HEK293 (cell line): ENCODE data around the gene F5.

ENCODE experiments used
- CTCF ChIA-PET: fragments of 350-600 bp; formaldehyde crosslinking; extraction: SDS; loops from one replicate; lab custom pipeline; 2021; ENCODE audit warnings: antibody characterized with exemption; lab: Yijun Ruan, JAX
- POLR2A ChIA-PET: fragments of 300-600 bp; formaldehyde crosslinking; extraction: SDS; loops from one replicate; lab custom pipeline; 2020; ENCODE audit warnings: antibody characterized with exemption, inconsistent platforms; lab: Yijun Ruan, JAX
- H3K27ac ChIP-seq: fragments of 200-500 bp; sonication (Bioruptor generic); 2 replicates; pipeline ENCODE4 v1.5.1; 2014; ENCODE audit warnings: low read depth, low read length, control low read depth, inconsistent platforms; ENCODE audit errors: extremely low read depth
- H3K36me3 ChIP-seq, 2 experiments: fragments of 200-500 bp in 1 of 2; sonication (Bioruptor generic) in 1 of 2; 1 replicate in 1 of 2; 2 replicates in 1 of 2; pipeline ENCODE4 v1.5.1; 2014 to 2017; ENCODE audit warnings: inconsistent platforms in 2 of 2, low read length in 2 of 2; ENCODE audit not compliant: control insufficient read depth in 2 of 2, insufficient read depth in 1 of 2
- H3K4me1 ChIP-seq: fragments of 200-500 bp; sonication (Bioruptor generic); 2 replicates; pipeline ENCODE4 v1.5.1; 2014; ENCODE audit warnings: mild to moderate bottlenecking, low read length, inconsistent platforms; ENCODE audit not compliant: control insufficient read depth, insufficient read depth
- H3K4me3 ChIP-seq: 2 replicates; pipeline ENCODE4 v1.5.1; 2011; ENCODE audit warnings: low read depth, mild to moderate bottlenecking, control low read depth, low read length, moderate library complexity
- H3K9me3 ChIP-seq: fragments of 200-500 bp; sonication (Bioruptor generic); 2 replicates; pipeline ENCODE4 v1.5.1; 2014; ENCODE audit warnings: low read depth, low read length, inconsistent platforms; ENCODE audit not compliant: control insufficient read depth, insufficient read depth
- BCL11A ChIP-seq: fragments of 450-650 bp; formaldehyde crosslinking; IDR thresholded peaks from 2 replicates; pipeline ENCODE4 v1.5.1; 2016; ENCODE audit warnings: low read depth, missing biosample characterization, missing genetic modification characterization
- EGR2 ChIP-seq: fragments of 450-650 bp; formaldehyde crosslinking; IDR thresholded peaks from 2 replicates; pipeline ENCODE4 v1.5.1; 2016; ENCODE audit warnings: low read depth, missing biosample characterization, missing genetic modification characterization
- GLIS2 ChIP-seq: fragments of 450-650 bp; formaldehyde crosslinking; IDR thresholded peaks from 2 replicates; pipeline ENCODE4 v1.5.1; 2016; ENCODE audit warnings: missing biosample characterization, missing genetic modification characterization
- OVOL3 ChIP-seq: fragments of 450-650 bp; formaldehyde crosslinking; IDR thresholded peaks from 2 replicates; pipeline ENCODE4 v1.5.1; 2016; ENCODE audit warnings: missing biosample characterization, missing genetic modification characterization
- PRDM1 ChIP-seq: fragments of 450-650 bp; formaldehyde crosslinking; IDR thresholded peaks from 2 replicates; pipeline ENCODE4; 2016; ENCODE audit warnings: missing biosample characterization, missing genetic modification characterization
- ZFP69B ChIP-seq: fragments of 450-650 bp; formaldehyde crosslinking; IDR thresholded peaks from 2 replicates; pipeline ENCODE4 v1.5.1; 2016; ENCODE audit warnings: missing biosample characterization, missing genetic modification characterization
- ZNF211 ChIP-seq: fragments of 450-650 bp; formaldehyde crosslinking; IDR thresholded peaks from 2 replicates; pipeline ENCODE4 v1.5.1; 2016; ENCODE audit warnings: low read depth, missing biosample characterization, missing genetic modification characterization
- ZNF221 ChIP-seq: fragments of 450-650 bp; formaldehyde crosslinking; IDR thresholded peaks from 2 replicates; pipeline ENCODE4 v1.5.1; 2017; ENCODE audit warnings: missing biosample characterization, missing genetic modification characterization, borderline replicate concordance
- ZNF423 ChIP-seq: fragments of 450-650 bp; formaldehyde crosslinking; IDR thresholded peaks from 2 replicates; pipeline ENCODE4 v1.5.1; 2016; ENCODE audit warnings: missing biosample characterization, missing genetic modification characterization
- ZNF426 ChIP-seq: fragments of 450-650 bp; formaldehyde crosslinking; IDR thresholded peaks from 2 replicates; pipeline ENCODE4 v1.5.1; 2017; ENCODE audit warnings: missing biosample characterization, missing genetic modification characterization, mild to moderate bottlenecking, inconsistent platforms, moderate library complexity
- ZNF558 ChIP-seq: fragments of 450-650 bp; formaldehyde crosslinking; IDR thresholded peaks from 2 replicates; pipeline ENCODE4 v1.5.1; 2016; ENCODE audit warnings: missing biosample characterization, missing genetic modification characterization
- ZNF843 ChIP-seq: fragments of 450-650 bp; formaldehyde crosslinking; IDR thresholded peaks from 2 replicates; pipeline ENCODE4 v1.5.1; 2016; ENCODE audit warnings: missing biosample characterization, missing genetic modification characterization
- ZSCAN30 ChIP-seq: fragments of 450-650 bp; IDR thresholded peaks from 2 replicates; pipeline ENCODE4 v1.5.1; 2018; ENCODE audit warnings: missing biosample characterization, mild to moderate bottlenecking, missing genetic modification characterization, moderate library complexity
- TF ChIP-seq, protein P1 (sequence below): fragments of 450-650 bp; formaldehyde crosslinking; IDR thresholded peaks from 2 replicates; pipeline ENCODE4 v1.5.1; 2016; ENCODE audit warnings: missing biosample characterization, missing genetic modification characterization
- TF ChIP-seq, protein P2 (sequence below): fragments of 450-650 bp; formaldehyde crosslinking; IDR thresholded peaks from 2 replicates; pipeline ENCODE4 v1.5.1; 2016; ENCODE audit warnings: missing biosample characterization, missing genetic modification characterization
- TF ChIP-seq, protein P3 (sequence below): fragments of 450-650 bp; formaldehyde crosslinking; IDR thresholded peaks from 2 replicates; pipeline ENCODE4 v1.5.1; 2016; ENCODE audit warnings: missing biosample characterization, missing genetic modification characterization, borderline replicate concordance

F5 gene

DNA sequence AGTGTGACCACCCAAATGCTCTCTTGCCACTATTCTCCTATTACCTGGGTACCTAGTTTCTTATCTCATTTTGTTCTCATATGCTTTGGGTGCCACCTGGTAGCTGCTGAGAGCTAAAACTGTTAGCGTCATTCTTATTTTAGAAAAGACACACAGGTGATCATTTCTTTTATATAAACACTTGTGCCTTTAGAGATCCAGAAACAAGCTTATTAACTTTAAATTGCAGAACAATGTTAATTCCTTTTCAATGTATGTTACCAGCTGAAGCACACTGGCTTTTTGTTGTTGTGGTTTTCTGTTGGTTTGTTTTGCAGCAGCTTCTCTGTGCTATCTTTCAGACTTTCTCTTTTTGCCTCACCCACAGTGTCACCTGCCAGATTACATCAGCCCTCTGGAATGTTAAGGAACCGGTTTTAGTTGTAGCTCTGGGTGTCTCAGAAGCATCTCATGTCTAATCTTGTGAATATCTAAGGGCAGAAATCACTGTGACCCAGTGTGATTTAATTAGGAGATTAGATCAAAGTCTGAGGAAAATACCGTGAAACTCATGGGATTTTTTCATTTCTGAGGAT lies 57.1 kb downstream of the F5 start:
- TF ChIP-seq, protein P1, sequence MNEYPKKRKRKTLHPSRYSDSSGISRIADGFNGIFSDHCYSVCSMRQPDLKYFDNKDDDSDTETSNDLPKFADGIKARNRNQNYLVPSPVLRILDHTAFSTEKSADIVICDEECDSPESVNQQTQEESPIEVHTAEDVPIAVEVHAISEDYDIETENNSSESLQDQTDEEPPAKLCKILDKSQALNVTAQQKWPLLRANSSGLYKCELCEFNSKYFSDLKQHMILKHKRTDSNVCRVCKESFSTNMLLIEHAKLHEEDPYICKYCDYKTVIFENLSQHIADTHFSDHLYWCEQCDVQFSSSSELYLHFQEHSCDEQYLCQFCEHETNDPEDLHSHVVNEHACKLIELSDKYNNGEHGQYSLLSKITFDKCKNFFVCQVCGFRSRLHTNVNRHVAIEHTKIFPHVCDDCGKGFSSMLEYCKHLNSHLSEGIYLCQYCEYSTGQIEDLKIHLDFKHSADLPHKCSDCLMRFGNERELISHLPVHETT (tag by site-specific recombination) = no peak
- TF ChIP-seq ZNF423 (no peak), ZSCAN30 (tag by site-specific recombination) (no peak), OVOL3 (tag by site-specific recombination) (no peak), PRDM1 (tag by site-specific recombination) (peak; percentile 28; the same call in 1 of the 2 replicates), ZFP69B (tag by site-specific recombination) (no peak), BCL11A (tag by site-specific recombination) (no peak), ZNF426 (tag by site-specific recombination) (no peak), GLIS2 (tag by site-specific recombination) (no peak)
- TF ChIP-seq, protein P2, sequence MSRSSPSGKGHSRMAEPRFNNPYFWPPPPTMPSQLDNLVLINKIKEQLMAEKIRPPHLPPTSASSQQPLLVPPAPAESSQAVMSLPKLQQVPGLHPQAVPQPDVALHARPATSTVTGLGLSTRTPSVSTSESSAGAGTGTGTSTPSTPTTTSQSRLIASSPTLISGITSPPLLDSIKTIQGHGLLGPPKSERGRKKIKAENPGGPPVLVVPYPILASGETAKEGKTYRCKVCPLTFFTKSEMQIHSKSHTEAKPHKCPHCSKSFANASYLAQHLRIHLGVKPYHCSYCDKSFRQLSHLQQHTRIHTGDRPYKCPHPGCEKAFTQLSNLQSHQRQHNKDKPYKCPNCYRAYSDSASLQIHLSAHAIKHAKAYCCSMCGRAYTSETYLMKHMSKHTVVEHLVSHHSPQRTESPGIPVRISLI (tag by site-specific recombination) = 0 out of 2 replicates have a peak, but pooled peaks have one; percentile 16
- ChIA-PET CTCF (interaction anchor here (0.5 to 1.2 kb wide), 5 partner anchors 11 to 1075 kb away, joined by 3 to 4 read pairs (median 3); partner anchors contain the start of gene F5), POLR2A (interaction anchor here (0.8 to 2.1 kb wide), 2 partner anchors 20 to 43 kb away, joined by 3 to 11 read pairs; partner anchors contain the start of gene SLC19A2)
- no peaks in the 10 kb centered on the region for H3K9me3 ChIP-seq
- H3K4me3 ChIP-seq = no peak overlapping the region
- H3K27ac ChIP-seq = no peak overlapping the region
- no peaks in the 10 kb centered on the region for H3K36me3 ChIP-seq
- no peaks in the 10 kb centered on the region for H3K4me1 ChIP-seq

DNA sequence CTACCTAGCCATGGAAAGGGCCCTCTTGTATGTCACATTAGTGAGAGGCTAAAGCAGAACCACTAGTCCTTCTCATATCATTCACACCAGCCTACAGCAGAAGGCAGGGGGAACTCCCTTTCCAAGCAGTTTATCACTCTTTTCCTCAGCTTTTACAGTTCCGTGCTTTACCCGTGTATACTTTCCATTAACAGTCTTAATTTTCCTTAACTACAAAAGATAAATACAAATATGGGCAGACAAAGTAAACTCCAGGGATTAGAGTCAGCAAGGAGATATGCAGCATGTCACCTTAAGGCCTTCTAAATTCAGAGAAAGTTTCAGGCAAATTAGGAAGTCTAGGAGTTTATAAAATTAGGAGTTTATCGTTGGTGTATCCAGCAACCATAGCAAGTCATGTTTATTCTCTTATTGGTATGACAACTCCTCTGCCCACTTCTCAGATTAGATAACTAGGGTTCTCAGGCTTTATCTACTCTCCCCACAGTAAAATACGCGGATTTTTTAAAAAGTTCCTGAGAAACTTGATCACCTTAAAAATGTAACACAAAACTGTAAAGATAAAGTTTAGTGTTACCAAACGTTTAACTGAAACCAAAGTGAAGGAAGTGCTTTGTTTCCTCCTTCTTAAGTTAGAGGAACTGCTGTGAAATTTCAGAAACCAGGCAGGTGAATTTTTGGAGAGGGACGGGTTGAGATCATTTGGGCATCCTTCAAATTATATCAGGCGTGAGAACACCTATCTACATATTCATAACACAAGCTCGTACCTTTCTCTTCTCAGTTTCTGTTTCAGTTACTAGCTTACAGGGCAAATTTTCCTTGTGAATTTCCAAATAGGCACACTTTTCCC lies 57.8 kb downstream of the F5 start:
- POLR2A ChIA-PET = interaction anchor here (0.8 to 2.1 kb wide), 2 partner anchors 19 to 43 kb away, joined by 3 to 11 read pairs; partner anchors contain the start of gene SLC19A2
- Histone ChIP-seq H3K27ac (no peak overlapping the region), H3K36me3 (no peaks in the 10 kb centered on the region)

More for the DNA sequence above, 57.8 kb downstream of the F5 start:
- no peak overlapping the region for H3K4me3 ChIP-seq
- no peaks in the 10 kb centered on the region for H3K9me3 ChIP-seq
- TF ChIP-seq ZNF843 (tag by site-specific recombination) (no peak), ZNF211 (tag by site-specific recombination) (no peak), ZNF221 (tag by site-specific recombination) (no peak), ZNF558 (tag by site-specific recombination) (no peak), EGR2 (tag by site-specific recombination) (0 out of 2 replicates have a peak, but pooled peaks have one; percentile 1)
- TF ChIP-seq, protein P3, sequence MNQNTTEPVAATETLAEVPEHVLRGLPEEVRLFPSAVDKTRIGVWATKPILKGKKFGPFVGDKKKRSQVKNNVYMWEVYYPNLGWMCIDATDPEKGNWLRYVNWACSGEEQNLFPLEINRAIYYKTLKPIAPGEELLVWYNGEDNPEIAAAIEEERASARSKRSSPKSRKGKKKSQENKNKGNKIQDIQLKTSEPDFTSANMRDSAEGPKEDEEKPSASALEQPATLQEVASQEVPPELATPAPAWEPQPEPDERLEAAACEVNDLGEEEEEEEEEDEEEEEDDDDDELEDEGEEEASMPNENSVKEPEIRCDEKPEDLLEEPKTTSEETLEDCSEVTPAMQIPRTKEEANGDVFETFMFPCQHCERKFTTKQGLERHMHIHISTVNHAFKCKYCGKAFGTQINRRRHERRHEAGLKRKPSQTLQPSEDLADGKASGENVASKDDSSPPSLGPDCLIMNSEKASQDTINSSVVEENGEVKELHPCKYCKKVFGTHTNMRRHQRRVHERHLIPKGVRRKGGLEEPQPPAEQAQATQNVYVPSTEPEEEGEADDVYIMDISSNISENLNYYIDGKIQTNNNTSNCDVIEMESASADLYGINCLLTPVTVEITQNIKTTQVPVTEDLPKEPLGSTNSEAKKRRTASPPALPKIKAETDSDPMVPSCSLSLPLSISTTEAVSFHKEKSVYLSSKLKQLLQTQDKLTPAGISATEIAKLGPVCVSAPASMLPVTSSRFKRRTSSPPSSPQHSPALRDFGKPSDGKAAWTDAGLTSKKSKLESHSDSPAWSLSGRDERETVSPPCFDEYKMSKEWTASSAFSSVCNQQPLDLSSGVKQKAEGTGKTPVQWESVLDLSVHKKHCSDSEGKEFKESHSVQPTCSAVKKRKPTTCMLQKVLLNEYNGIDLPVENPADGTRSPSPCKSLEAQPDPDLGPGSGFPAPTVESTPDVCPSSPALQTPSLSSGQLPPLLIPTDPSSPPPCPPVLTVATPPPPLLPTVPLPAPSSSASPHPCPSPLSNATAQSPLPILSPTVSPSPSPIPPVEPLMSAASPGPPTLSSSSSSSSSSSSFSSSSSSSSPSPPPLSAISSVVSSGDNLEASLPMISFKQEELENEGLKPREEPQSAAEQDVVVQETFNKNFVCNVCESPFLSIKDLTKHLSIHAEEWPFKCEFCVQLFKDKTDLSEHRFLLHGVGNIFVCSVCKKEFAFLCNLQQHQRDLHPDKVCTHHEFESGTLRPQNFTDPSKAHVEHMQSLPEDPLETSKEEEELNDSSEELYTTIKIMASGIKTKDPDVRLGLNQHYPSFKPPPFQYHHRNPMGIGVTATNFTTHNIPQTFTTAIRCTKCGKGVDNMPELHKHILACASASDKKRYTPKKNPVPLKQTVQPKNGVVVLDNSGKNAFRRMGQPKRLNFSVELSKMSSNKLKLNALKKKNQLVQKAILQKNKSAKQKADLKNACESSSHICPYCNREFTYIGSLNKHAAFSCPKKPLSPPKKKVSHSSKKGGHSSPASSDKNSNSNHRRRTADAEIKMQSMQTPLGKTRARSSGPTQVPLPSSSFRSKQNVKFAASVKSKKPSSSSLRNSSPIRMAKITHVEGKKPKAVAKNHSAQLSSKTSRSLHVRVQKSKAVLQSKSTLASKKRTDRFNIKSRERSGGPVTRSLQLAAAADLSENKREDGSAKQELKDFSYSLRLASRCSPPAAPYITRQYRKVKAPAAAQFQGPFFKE (tag by site-specific recombination) = no peak
- H3K4me1 ChIP-seq = no peaks in the 10 kb centered on the region
- CTCF ChIA-PET = interaction anchor here (0.5 to 1.2 kb wide), 4 partner anchors 16 to 1074 kb away, joined by 3 to 4 read pairs (median 3); partner anchors contain the start of gene F5
